ENCODE measurements around the gene VTI1A.
A peak's percentile ranks its signal among the peaks of the same experiment; 100 is the strongest.

Gene VTI1A

GRCh38 chr10:112689327-112690072 lies 242.5 kb downstream of the VTI1A start:
- DNase-seq, result no peak

DNA sequence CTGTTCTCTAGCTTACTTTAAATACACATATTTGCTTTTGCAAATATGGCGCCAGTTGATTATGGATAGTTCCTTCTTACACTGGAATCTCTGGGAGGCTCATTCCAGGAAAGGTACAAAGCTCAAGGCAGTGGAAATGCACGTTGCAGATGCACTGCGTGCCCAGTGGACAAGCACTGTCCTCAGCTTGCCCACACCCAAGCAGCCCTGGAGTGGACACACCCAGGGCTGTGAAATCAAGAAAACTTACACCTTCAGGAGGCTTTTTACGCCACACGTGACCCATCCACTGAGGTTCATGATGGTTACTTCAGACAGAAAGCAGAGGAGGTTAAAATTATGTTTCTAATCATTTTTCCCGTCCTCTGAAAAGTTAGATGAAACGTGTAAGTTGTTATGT lies 248.5 kb downstream of the VTI1A start:
- DNase-seq, result no peak

DNA sequence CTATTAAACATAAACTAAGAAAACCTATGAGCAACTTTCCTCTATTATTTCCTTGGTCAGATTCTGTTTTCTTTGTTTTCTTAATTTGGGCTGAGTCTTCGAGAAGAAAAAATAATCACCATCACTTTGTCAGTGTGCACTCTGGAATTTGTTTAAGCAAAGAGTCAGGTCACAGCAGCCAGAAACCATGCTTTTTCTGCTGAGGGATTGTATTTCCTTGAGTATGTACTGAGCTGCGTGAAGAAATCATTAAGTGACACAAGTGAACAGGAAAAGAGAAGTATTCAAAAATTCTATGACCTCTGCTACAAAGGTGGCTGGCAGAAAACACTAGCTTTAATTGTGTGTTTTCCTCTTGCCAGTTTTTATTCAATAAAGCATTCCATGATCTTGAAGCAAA lies 249.6 kb downstream of the VTI1A start:
- no peak for DNase-seq

DNA sequence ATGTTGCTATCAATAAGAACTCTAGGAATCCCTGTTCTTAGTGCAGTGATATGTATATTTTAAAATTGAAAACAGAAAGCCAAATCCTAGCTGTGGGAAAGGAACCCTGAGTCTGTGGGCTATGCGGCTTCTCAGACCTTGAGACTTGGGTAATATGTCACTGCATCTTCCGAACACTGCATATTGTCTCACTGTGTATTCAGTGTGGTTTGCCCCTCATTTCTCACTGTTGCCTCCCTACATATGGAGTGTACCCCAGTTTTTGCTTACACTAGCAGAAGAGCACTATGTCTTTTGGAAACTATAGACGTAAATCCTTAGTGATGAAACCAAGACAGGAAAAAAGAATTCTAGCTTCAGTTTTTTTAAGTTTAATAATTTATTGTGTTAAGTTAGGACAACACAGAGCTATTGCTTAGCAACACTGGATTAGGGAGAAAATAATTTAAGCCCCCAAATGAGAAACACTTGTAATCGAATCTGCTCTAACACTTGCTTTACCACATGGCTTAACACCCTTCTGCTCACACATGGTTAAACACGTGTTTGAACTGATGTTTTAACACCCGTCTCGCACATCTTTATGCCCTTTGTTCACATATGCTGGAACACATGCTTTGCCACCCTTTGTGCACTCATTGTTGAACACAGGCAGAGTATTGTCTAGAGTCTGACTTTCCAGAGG lies 251.3 kb downstream of the VTI1A start:
- no peak for DNase-seq

DNA sequence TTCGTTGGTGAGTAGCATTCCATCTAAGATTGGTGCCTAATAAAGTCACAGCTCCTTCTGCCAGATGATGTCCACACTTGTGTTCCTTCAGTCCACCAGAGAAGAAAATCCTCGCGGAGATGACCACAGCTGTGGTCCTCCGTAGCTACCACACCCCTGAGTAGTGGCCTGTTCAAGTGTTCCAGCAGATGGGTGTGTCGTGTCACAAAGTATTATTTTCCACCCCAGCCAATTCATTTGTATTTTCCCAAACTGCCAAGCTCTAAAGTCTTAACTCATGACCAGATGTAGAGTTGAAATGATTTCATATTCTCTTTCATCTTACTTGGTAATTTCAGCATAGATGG lies 251.8 kb downstream of the VTI1A start:
- DNase-seq, result no peak

DNA sequence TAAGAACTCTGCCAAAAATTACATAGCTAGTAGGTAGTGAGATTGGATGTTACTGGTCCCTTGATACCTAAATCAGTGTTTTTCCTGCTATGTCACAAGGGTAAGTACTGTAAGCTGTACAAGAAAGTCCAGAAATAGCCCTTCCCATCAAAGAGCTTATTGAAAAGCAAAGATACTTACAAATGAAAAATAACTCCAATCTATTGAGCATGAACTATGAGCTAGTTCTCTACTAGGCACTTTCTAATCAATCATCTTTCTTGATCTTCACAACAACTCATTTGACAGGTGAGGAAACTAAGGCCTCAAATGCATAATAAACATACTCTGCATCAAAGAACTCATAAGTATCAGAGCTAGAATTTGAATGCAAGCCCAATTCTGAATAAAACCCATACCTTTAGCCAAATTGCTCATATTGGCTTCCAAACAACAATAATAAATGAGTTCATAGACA lies 253.2 kb downstream of the VTI1A start:
- no peak for DNase-seq

DNA sequence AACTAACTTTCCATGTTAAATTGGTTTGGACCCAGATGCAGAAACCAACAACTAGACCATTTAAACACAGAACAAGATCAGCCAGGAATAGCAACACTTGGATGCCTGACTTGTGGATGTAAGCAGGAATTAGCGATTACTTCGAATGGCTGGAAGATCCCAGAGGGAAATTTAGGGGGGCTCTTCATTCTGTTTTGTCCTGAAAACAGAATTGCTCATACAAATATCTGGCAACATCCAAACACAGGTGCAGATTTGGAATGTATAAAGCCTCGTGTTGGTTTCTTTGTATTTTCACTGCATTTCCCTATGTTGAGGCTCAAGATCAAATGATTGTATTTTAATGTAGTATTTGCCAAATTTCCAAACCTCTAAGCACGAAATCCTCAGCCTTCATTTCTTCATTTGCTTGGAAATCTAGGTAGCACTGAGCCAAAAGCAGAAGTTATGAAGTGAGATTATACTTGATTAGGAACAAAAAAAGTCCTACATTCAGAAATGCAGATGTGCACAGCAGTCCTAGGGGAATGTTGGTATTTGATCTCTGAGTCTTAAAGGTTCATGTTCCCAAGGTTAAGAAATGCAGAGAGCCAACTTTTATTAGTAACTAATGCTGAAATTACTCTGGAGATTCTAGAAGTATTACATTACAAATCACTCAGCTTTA lies 254.3 kb downstream of the VTI1A start:
- no peak for DNase-seq

DNA sequence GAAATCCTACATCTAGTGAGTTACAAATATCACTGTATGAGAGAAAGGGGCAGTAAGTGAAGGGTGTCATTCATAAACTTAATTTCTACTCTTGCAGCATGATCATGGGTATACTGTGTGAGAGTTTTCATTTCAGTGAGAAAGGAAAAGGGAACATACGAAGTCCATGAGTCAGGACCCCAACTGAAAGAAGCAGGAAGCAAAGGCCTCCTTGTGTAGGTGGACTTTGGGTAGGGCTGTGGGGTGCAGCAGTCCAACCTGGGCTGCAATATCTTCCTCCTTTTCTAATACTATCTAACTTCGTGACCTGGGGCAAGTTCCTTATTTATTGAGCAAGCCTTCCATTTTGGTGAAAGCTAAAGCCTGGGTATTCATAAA lies 254.9 kb downstream of the VTI1A start:
- DNase-seq, result no peak

- no peak for DNase-seq
These were observed 259.6 kb downstream of the VTI1A start for GRCh38 chr10:112706577-112706976.

GRCh38 chr10:112708461-112708860 lies 261.4 kb downstream of the VTI1A start:
- no peak for DNase-seq

DNA sequence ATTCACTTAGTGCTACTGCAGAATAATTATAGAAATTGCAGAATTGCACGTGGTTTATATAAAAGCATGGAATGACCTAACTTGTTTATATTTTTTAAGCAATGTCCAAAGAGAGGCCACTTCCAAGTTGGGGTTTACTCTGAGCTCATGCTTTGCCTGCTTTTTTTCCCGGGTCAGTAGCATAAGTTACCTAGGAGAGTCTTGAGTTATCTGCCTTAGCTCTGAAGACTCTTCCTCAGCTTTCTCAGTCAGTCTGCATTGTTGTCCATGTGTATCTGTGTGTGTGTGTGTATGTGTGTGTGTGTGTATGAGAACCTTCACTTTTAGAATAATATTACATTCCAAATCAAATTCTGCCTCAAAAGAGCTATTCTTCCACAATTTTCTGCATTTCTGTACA lies 263.5 kb downstream of the VTI1A start:
- no peak for DNase-seq

DNA sequence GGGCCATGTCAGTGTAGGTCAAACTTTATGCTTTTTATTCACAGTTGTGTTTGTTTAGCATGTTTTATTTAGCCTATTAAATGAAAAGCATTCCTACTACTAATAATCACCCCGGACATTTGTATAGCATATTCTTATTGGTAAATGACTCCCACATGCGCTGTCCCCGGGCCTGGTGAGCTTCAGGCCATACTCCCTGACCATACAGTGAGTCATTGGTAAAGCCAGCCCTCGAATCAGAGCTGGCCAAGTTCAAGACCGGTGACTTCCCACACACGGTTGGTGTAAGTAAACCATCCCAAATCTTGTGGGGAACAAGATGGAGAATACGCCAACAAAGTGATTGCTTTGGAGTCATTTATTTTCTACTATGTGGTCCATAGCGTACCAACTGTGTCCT lies 264.4 kb downstream of the VTI1A start:
- DNase-seq, result no peak

GRCh38 chr10:112712536-112712935 lies 265.5 kb downstream of the VTI1A start:
- DNase-seq, result no peak

- no peak for DNase-seq
These were observed 266.4 kb downstream of the VTI1A start for GRCh38 chr10:112713411-112713810.

DNA sequence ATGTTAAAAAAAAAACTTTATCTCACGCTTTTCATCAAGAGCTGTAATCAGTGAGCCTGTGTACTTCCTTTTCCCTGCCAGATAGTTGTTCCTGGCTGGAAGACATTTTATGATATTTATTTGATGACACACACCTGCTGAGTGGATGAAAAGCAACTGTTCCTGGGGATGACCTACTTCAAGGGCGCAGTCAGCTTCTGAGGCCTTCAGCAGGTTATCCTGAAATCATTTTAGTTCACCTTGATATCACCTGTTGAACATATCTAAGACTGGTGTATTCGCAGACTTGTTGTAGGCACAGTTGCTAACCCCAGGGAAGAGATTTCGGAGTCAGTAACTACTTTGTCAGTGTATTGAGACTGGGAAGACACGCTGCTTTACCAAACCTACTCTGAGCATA lies 268.6 kb downstream of the VTI1A start:
- DNase-seq, result no peak

DNA sequence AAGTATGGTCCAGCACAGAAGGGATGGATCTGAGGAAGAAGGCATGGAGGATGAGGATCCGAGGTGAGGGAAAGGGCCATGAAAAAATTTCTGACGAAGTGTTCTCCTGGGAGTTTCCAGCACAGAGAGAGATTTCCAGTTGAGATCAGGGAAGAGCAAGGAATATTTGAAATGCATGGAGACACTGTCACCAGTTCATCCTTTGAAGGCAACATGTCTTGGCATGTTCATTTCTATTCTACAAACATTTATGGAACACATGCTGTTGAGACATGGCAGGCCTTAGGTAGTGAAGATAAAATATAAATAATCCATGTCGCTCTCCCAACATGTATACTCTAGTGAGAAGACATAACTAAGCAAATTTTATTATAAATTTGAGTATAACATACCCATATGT lies 269.1 kb downstream of the VTI1A start:
- no peak for DNase-seq

DNA sequence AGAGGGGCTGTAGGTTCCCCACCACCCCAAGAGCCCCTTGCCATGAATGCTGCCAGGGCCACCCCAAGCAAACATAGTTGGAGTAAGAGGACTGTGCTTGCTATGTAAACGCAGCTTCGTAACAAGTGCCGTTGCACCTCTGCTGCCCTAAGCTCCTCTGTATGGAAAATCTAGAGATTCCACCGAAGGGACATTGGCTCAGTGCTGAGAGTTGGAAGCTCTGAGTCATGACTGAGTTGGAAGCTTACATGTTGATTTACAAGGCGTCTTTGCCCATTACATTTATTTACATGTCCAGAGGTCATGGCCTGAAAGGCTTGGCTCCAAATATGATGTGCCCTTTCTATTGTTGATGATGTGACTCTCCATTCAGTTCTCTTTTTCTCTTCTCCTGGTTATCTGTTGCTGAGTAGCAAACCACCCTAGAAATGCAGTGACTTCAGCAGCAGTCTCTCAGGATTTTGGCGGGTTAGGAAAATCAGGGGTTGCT lies 270.0 kb downstream of the VTI1A start:
- no peak for DNase-seq

- DNase-seq, result no peak
These were observed 273.2 kb downstream of the VTI1A start for GRCh38 chr10:112720178-112720577.

DNA sequence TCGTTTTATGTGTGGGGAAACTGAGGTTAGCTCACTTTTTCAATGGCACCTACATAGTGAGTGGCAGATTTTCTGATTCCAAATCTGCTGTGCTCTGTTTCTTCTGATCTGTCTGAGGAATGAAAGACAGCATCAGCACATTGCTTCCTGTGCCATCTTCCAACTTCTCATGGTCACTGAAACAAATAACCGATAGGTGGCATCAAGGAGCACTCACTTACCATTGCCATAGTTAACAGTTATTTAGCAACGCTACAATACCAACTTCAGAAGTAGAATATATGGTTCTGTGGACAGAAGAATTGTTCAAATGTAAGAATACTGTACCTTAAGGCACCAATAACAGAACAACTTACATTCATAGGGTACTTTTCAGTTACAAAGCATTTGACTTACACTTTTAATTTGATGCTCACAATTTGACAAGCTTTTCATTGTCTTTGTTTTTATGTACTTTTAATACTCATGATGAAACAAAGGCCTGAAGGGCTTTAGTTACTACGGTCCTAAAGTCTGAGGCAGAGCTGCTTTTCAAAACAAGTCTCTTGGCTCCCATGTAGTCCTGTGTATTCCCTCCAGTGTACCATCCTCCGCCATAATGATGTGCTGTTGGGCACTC lies 274.2 kb downstream of the VTI1A start:
- DNase-seq, result peak; percentile 70

DNA sequence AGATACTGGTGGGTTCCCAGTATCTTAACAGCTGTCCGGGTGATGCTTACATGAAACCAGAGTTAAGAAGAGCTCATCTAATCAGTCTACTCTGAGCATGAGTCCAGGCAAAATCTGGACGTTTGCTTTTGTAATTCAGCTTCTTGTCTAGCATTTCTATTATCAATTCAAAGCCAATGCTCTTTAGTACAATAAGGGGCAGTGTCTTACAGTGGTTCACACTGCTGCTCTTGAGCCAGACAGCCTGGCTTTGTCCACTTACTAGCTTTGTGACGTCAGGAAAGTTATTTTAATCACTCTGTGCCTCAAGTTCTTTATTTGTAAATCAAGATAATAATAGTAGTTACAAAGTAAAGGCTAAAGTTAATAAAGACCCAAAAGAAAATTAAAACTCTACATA lies 275.7 kb downstream of the VTI1A start:
- no peak for DNase-seq

GRCh38 chr10:112723876-112724275 lies 276.9 kb downstream of the VTI1A start:
- no peak for DNase-seq

- DNase-seq, result no peak
These were observed 277.5 kb downstream of the VTI1A start for GRCh38 chr10:112724404-112724991.

Data from OCI-M1 (cell line).